BE2C (cell line): ENCODE results near the gene ANKS6.

Experiments
- DNase-seq: peaks from one replicate; pipeline ENCODE4 v3.0.0-alpha.2; 2020
- H3K27me3 ChIP-seq: fragments of 250-450 bp; sonication (Bioruptor Pico); 2 replicates; pipeline ENCODE4 v1.5.1; 2020; ENCODE audit warnings: mild to moderate bottlenecking
- H3K36me3 ChIP-seq: fragments of 250-450 bp; sonication (Bioruptor Pico); 2 replicates; pipeline ENCODE4 v1.5.1; 2020; ENCODE audit warnings: mild to moderate bottlenecking
- H3K4me1 ChIP-seq: fragments of 250-450 bp; sonication (Bioruptor Pico); 2 replicates; pipeline ENCODE4 v1.5.1; 2020
- H3K4me3 ChIP-seq: 2 replicates; pipeline ENCODE4 v1.5.1; 2011; ENCODE audit warnings: low read depth, low read length
- H3K9me3 ChIP-seq: fragments of 250-450 bp; sonication (Bioruptor Pico); 2 replicates; pipeline ENCODE4 v1.5.1; 2020
- CTCF ChIP-seq: IDR thresholded peaks from 2 replicates; pipeline ENCODE4 v1.5.1; 2012; ENCODE audit warnings: mild to moderate bottlenecking, low read depth, low read length

The ANKS6 gene

GRCh38 chr9:98838155-98838867 lies 42.0 kb upstream of the ANKS6 start:
- Histone ChIP-seq H3K9me3 (no peaks in the 10 kb centered on the region), H3K4me3 (no peak overlapping the region), H3K36me3 (no peaks in the 10 kb centered on the region), H3K4me1 (no peaks in the 10 kb centered on the region), H3K27me3 (peaks cover under 1% of the 10 kb centered on the region; the same call in 1 of the 2 replicates)
- no peak for TF ChIP-seq CTCF
- DNase-seq = no peak

GRCh38 chr9:98837516-98837915 lies 41.2 kb upstream of the ANKS6 start:
- H3K9me3 ChIP-seq = no peaks in the 10 kb centered on the region

GRCh38 chr9:98836206-98836605 lies 39.9 kb upstream of the ANKS6 start:
- H3K27me3 ChIP-seq = no peaks in the 10 kb centered on the region
- DNase-seq = no peak
- no peak for TF ChIP-seq CTCF

More at GRCh38 chr9:98837516-98837915, 41.2 kb upstream of the ANKS6 start:
- H3K4me1 ChIP-seq = no peaks in the 10 kb centered on the region
- DNase-seq = no peak
- H3K27me3 ChIP-seq = no peaks in the 10 kb centered on the region
- no peaks in the 10 kb centered on the region for H3K36me3 ChIP-seq
- no peak for TF ChIP-seq CTCF
- no peak overlapping the region for H3K4me3 ChIP-seq

GRCh38 chr9:98834386-98834785 lies 38.0 kb upstream of the ANKS6 start:
- no peaks in the 10 kb centered on the region for H3K4me1 ChIP-seq
- TF ChIP-seq CTCF = no peak
- no peaks in the 10 kb centered on the region for H3K9me3 ChIP-seq
- DNase-seq = no peak
- H3K27me3 ChIP-seq = no peaks in the 10 kb centered on the region; the same call in 1 of the 2 replicates
- H3K36me3 ChIP-seq = no peaks in the 10 kb centered on the region
- H3K4me3 ChIP-seq = no peak overlapping the region

More at GRCh38 chr9:98836206-98836605, 39.9 kb upstream of the ANKS6 start:
- no peaks in the 10 kb centered on the region for H3K9me3 ChIP-seq
- H3K36me3 ChIP-seq = no peaks in the 10 kb centered on the region
- H3K4me3 ChIP-seq = no peak overlapping the region
- H3K4me1 ChIP-seq = no peaks in the 10 kb centered on the region

- H3K27me3 ChIP-seq = no peaks in the 10 kb centered on the region; the same call in 1 of the 2 replicates
- no peak overlapping the region for H3K4me3 ChIP-seq
- H3K36me3 ChIP-seq = no peaks in the 10 kb centered on the region
- TF ChIP-seq CTCF = no peak
- no peaks in the 10 kb centered on the region for H3K9me3 ChIP-seq
- DNase-seq = no peak
- no peaks in the 10 kb centered on the region for H3K4me1 ChIP-seq
These were observed 37.0 kb upstream of the ANKS6 start for GRCh38 chr9:98833090-98833956.

- DNase-seq = no peak
- Histone ChIP-seq H3K4me1 (no peaks in the 10 kb centered on the region), H3K4me3 (no peak overlapping the region), H3K36me3 (no peaks in the 10 kb centered on the region), H3K27me3 (no peaks in the 10 kb centered on the region; the same call in 1 of the 2 replicates), H3K9me3 (no peaks in the 10 kb centered on the region)
- TF ChIP-seq CTCF = no peak
These were observed 36.4 kb upstream of the ANKS6 start for GRCh38 chr9:98832768-98833089.
